Fibroblast of the aortic adventitia (primary cell): ENCODE data around the gene ATOH8. TPM values are rescaled to one million over a fixed set of nuclear protein-coding genes. Genes with fewer than 3 reads are reported as not detected.

Source experiments
- DNase-seq: peaks from one replicate; pipeline ENCODE4 v3.0.0-alpha.2; 2010; ENCODE audit warnings: low read depth
- H3K4me3 ChIP-seq: 2 replicates; pipeline ENCODE4 v1.5.1; 2011; ENCODE audit warnings: low read depth, mild to moderate bottlenecking, control low read depth, low read length, moderate library complexity
- total RNA-seq: library from RNA; depleted of rRNA; stranded (reverse); fragments of >200 nt; gene quantifications from 2 replicates; pipeline ENCODE4 v1.2.3, GENCODE V29; 2012; ENCODE audit warnings: low replicate concordance
- TF ChIP-seq, protein P1 (sequence below): IDR thresholded peaks from 2 replicates; pipeline ENCODE4 v1.5.1; 2011; ENCODE audit warnings: mild to moderate bottlenecking, low read length, control low read depth, inconsistent platforms; ENCODE audit not compliant: insufficient read depth

The ATOH8 gene
- total RNA-seq, 1 donor = 17.0 TPM

DNA sequence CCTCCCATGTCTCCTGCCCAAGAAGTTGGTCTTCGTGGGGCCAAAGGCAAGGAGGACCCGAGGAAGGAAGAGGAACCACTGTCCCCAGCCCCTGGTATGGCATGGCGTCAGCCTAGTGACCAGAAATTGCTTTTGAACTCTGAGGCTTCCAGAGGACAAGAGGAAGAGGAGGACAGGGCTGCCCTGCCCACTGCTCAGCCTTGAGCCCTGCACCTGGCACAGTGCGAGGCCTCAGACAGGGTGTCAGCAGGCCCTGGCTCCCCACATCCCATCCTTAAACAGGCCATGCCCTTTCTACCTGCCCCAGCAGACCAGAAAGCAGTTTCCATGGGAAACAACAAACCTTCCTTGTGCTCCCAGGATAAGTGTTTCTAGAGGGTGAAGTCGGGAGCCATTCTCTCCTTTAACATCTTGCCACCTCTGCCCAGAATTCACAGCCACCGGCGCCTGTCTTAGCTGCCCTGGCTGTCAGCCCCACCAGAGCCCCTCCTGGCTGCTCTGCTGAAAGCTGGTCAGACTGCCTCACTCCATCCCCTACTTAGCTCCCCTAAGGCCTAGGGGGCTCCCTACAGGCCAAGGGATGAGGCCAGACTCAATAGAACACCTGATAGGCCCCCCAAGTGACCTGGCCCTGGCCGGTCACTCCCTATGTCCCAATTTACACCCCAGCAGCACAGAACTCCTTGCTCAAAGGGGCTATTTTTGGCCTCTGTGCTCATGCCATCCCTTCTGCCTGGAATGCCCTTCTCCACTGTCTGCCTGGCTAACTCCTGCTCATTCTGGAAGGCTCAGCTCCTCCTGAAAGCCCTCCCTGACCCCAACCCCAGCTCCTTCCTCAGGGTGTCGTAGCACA is 20.6 kb downstream of the ATOH8 start:
- TF ChIP-seq, protein P1, sequence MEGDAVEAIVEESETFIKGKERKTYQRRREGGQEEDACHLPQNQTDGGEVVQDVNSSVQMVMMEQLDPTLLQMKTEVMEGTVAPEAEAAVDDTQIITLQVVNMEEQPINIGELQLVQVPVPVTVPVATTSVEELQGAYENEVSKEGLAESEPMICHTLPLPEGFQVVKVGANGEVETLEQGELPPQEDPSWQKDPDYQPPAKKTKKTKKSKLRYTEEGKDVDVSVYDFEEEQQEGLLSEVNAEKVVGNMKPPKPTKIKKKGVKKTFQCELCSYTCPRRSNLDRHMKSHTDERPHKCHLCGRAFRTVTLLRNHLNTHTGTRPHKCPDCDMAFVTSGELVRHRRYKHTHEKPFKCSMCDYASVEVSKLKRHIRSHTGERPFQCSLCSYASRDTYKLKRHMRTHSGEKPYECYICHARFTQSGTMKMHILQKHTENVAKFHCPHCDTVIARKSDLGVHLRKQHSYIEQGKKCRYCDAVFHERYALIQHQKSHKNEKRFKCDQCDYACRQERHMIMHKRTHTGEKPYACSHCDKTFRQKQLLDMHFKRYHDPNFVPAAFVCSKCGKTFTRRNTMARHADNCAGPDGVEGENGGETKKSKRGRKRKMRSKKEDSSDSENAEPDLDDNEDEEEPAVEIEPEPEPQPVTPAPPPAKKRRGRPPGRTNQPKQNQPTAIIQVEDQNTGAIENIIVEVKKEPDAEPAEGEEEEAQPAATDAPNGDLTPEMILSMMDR = no peak
- H3K4me3 ChIP-seq = no peak overlapping the region
- DNase-seq = no peak

DNA sequence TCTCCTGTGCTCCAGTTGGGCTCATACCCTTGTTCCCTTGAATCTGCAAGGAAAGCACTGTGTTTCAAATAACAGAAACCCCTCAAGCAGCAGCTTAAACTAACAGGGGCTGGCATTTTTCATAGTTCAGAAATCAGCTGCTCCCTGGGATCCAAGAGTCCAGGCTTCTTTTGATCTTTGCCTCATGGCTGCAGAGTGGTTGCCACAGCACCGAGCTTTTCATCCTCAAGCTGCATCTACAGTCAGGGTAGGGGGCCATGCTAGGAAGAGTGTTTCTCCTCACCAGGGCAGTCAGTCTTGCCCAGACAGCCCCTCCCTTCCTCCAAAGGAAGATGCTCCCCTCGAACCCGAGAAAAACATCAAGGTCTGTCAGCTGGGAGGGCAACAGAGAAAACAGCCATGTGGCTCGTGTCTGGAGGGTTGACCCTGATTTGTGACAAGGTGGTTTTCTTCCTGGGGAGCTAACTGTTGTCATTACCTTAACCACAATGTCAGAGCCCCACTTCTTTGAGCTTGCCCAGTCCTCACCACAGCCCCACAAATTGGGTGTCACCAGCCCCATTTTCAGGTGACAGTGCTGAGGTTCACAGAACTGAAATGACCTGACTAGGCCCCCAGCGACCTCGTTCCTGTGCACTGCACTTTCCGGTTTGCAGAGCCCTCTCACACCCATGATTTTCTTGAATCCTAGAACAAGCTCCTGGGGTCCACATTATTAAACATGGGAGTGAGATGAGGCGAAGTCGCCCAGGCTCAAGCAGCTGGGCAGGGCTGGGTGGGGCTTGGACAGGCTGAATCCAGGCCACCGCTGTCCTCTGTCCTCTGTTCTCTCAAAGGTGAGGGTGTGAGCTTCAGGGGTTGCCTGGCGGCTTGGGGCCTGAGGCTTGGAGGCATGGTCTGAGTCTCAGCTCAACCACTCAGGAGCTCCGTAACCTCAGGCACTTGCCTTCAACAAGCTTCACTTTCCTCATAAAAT is 21.9 kb downstream of the ATOH8 start:
- no peak overlapping the region for H3K4me3 ChIP-seq
- no peak for DNase-seq
- TF ChIP-seq, protein P1 = no peak

DNA sequence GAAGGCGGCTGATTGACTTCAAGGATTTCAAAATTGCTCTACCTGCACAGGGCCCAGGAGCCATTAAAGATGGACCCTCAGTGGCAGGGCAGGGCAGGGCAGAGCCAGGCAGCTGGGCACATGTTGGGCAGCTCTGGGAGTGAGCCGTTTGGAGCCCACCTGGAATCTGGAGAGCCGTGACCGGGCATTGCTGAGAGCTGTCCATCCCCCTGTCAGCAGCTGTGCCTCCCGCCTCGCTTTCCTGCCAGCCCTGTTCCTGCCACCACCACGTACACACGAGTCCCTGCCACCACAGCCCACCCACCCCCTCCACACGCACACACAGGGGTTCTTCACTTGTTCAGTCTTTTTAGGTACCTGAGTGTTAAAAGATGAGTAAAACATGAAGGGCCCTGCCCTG is 22.9 kb downstream of the ATOH8 start:
- no peak overlapping the region for H3K4me3 ChIP-seq
- no peak for DNase-seq

DNA sequence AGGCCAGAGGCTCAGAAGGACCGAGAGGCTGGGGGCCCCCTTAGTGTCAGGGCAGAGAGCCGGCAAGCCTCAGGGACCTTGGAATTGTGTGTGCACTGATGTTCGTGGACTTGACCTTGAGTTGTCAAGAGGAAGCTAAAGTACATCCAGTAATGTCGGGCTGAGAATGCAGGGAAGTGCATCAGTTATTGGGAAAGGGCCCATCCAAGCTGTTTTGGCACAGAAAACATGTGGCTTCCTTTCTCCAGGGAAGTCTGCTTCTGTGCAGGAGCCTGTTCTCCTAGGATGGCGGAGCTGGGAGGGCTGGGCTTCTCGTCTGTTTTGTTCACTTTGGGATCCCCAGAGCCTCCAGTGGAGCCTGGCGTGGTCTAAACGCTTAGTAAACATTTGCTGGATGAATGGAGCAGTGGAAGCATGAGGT is 23.7 kb downstream of the ATOH8 start:
- DNase-seq = peak; percentile 47
- TF ChIP-seq, protein P1 = no peak
- H3K4me3 ChIP-seq = no peak overlapping the region

More for the DNA sequence above, 22.9 kb downstream of the ATOH8 start:
- TF ChIP-seq, protein P1 = no peak

DNA sequence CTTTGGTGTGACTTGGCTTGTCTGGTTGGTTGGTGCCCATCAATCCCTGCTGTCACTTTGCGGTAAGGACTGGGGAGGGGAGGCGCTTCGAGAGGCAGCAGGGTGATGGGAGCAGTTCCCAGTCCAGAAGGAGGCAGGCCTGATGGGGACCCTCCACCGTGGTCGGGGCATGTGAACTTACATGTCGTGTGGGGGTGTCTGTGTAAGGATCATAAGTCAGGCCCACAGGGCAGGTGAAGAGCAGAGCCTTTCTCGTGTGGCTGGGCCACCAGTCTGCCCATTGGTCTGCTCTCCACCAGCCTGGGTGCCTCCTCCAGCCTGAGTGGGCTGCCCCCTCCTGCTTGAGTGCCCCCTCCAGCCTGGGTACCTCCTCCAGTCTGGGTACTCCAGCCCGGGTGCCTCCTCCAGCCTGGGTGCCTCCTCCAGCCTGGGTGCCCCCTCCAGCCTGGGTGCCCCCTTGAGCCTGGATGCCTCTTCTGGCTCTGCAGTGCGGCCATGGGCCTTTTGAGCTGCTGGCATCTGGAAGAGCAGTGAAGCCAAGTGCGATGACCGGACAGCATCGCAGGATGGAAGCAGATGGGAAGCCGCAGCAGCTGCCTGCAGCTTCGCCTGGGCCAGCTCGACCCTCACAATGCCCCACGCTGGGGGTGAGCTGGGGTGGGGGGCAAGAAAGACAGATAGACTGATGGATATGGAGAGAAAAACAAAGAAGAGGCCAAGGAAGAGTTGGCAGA is 25.0 kb downstream of the ATOH8 start:
- TF ChIP-seq, protein P1 = no peak
- no peak for DNase-seq
- H3K4me3 ChIP-seq = no peak overlapping the region

DNA sequence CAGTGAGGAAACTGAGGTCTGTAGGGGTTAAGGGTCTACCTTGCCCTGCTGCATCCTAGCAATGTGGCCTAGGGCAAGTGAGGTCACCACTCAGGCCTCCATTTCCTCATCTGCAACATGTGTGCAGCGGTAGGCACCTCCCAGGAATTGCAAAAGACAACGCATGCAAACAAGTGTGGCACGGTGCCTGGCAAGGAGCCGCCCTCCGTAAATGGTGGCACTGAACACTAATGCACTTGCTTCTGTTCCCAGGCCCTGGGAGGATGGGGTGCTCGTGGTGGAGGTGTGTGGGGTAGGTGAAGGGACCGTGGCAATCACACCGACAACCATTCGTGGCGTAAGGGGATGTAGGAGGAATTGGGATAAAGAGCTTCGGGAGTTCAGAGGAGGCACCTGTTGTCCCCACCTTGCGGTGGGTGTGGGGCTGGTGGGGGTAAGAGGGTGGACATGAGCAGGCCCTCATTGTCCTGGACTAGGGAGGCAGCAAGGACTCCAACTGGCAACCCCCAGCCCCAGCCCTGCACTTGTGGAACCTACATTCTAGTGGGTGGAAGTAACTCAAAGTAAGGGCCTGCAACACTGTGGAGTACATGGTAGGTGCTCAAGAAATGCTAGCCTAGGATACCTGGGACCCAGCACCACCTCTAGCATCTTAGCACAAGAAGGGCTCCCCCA is 26.0 kb downstream of the ATOH8 start:
- H3K4me3 ChIP-seq = no peak overlapping the region
- DNase-seq = no peak

More for the DNA sequence above, 26.0 kb downstream of the ATOH8 start:
- TF ChIP-seq, protein P1 = no peak
